HG03103 (cell line): ENCODE data around the gene SMYD3.

Experiments
- ATAC-seq: cut with Tn5 transposase; IDR thresholded peaks from one replicate; pipeline ENCODE4 v1.9.1; 2021; ENCODE audit warnings: low read depth; ENCODE audit not compliant: unreplicated experiment

SMYD3 gene

DNA sequence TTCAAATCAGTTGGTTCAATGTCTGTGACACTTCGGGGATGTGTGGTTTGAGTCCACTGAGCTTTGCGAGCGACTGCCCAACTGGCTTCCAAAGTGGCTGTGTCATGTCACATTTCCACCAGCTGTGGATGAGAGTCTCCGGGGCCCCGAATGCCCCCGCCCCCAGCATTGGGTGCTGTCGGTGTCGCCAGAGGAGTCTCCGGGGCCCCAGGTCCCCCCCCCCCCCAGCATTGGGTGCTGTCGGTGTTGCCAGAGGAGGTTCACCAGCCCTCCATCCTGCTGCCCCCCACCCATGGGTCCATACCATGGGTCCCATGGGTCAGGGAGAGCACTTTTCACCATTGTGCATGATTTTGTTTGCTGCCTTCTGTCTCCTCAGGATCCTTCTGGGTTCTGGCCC, 9.0 kb upstream of the SMYD3 start:
- no peak for ATAC-seq

- no peak for ATAC-seq
Observed at GRCh38 chr1:246515390-246516005, 8.4 kb upstream of the SMYD3 start.

DNA sequence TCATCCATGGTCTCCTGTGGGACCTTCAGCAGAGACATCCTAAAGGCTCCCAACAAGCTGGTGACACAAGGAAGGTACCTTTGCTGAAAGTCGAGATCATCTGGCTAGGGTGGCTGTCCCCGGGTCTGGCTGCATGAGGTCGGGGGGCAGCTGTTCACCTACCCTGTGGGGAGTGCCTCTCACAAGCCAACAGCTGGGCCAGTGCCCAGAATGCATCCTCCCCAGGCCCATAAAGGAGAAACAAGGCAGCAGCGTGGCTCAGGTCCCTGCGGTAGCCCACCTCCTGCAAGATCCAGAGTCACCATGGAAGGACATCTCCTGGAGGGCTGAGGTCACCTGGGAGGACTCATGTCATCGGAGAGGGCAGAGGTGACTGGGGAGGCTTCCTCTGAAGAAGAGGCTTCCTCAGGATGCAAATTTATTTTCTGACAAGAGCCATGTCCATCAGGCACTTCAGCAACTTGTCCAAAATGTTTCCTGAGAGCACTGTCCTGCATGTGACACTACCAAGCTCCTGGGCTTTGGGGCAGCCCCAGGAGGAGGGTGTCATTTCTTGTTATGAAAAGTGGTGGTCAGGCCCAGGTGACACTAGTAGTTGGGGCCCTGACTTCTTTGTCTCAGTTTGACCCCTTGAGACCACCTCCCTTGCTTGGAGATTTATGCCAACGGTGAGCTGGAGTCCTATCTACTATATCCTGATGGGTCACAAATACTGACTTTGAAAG, 6.7 kb upstream of the SMYD3 start:
- ATAC-seq, result no peak

GRCh38 chr1:246513041-246513440, 6.0 kb upstream of the SMYD3 start:
- no peak for ATAC-seq

DNA sequence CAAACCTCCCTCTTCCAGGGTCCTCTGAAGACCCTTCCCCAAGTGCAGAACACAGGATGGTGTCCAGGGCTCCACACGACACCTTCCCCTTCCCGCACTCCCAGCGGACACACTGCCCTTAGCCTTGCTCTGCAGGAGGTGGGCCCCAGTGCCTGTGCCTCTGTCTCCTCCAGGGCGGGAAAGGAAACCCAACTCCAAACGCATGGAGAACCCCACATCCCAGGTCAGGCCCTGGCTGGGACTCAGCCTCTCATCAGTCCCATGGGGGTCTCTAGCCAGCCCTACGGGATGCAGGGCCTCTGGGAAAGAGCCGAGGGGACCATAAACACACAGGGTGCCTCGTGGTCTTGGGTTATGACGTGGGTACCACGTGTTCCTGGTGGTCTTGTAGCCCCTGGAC, 5.6 kb upstream of the SMYD3 start:
- ATAC-seq, result no peak

DNA sequence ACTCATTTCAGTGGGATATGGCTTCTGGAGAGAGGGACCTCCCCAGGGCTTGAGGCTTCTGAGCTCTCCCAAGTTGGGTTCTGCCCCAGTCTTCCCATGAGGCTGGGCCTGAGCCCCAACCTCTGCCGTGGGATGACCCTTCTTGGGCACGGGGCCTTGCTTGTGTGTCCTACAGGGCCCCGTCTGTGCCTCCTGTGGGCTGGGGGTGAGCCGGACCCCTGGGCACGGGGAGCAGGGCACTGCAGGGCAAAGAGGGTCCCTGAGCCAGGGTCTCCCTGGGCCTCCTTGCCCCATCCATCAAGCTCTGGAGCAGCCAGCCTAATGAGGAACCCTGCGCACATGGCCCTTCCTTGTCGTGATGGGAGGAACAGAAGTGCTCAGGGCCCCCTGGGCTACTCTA, 5.2 kb upstream of the SMYD3 start:
- no peak for ATAC-seq

DNA sequence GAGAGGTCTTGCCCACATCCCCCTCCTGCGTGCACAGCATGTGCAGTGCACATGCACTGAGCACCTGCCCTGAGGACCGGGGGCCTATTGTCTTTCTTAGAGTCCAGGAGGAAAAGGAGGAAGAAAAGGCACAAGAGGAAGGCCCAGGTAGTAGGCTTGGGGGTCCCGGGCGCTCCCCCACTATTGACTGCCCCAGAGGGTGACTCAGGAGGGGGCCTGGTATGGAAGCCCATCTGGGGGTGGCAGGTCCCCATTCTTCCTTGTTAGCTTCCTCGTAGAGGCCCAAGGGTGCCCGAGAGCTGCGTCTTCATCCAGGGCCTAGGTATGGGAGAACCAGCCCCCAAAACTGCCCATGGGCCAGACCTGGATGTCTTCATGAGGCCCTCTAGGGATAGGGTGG, 4.1 kb upstream of the SMYD3 start:
- ATAC-seq, result no peak

DNA sequence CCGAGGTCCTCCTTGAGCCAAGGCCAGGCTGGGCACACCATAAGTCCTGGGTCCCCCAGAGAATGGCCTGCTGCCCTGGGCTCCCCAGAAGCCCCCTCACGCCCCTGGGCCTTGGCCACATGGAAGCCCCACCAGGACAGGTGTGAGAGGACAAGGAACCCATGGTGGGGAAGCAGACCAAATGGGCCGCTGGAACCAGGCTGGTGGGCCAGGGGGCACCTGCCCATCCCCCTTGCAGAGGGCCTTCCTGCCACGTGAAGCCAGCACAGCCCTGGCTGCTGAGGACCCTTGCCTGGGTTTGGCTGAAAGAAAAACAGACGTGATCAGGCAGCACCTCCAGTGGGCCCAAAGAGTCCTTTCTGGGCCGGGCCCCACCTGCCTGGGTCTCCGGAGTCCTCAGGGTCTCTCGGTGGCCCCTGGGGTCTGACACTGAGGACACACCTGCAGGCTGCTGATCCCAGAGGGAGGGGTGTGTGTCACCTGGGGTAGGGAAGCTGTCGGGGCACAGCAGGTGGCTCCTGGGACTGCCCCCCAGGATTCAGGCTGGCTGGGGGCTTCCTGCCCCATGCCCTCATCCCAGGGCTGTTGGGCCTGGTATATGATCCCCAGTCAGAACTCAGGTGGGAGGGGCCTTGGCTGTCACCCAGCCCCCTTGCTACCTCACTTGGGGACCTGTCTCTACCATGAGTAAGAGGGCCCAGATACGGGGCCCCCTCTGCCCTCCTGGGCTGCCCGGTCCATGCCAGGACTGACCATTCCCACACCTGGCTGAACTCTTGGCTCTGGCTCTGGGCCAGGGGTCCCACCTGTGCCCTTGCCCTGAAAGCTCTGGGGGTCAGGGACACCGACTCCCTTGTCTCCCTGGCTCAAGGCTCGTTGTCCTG, 3.3 kb upstream of the SMYD3 start:
- ATAC-seq, result no peak

- no peak for ATAC-seq
Observed at GRCh38 chr1:246508897-246509688, 2.0 kb upstream of the SMYD3 start.

DNA sequence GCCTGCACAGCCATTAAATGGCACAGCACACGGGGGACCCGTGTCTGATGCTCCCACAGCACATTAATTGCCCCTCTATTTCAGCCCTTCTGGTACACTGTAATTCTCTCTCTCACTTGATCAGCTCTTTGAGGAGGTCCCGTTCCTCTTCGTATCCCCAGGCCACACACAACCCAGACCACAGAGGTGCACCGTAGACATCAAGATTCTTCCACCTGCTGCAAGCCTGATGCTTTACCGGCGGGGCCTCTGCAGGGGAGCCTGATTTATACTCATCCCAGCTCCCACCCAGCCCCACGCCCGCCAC, 759 bp downstream of the SMYD3 start:
- ATAC-seq, result peak; percentile 6

- ATAC-seq, result no peak
Observed at GRCh38 chr1:246503341-246503740, 3.7 kb downstream of the SMYD3 start.

GRCh38 chr1:246497331-246497915, 9.7 kb downstream of the SMYD3 start:
- peak; percentile 69 for ATAC-seq

GRCh38 chr1:246492611-246493245, 14.4 kb downstream of the SMYD3 start:
- ATAC-seq, result no peak

- no peak for ATAC-seq
Observed at GRCh38 chr1:246491551-246492053, 15.5 kb downstream of the SMYD3 start.

DNA sequence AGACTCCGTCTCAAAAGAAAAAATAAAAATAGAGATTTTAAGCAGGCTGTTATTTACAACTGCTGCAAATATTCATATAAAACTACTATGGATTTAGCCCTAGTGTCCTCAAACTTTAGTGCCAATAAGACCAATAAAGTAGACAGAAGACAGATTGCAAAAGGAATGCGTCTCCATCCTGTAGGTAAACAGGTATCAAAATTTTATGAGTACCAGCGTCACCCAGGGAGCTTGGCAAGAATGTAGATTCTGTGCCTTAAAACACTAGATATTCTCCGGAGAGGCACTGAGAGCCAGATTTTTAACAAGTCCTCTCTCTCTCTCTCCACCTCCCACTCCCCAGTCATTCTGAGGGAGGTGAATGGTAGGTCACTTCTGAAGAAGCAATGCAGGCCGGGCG, 18.4 kb downstream of the SMYD3 start:
- ATAC-seq, result no peak

GRCh38 chr1:246483569-246483933, 23.5 kb downstream of the SMYD3 start:
- ATAC-seq, result no peak

DNA sequence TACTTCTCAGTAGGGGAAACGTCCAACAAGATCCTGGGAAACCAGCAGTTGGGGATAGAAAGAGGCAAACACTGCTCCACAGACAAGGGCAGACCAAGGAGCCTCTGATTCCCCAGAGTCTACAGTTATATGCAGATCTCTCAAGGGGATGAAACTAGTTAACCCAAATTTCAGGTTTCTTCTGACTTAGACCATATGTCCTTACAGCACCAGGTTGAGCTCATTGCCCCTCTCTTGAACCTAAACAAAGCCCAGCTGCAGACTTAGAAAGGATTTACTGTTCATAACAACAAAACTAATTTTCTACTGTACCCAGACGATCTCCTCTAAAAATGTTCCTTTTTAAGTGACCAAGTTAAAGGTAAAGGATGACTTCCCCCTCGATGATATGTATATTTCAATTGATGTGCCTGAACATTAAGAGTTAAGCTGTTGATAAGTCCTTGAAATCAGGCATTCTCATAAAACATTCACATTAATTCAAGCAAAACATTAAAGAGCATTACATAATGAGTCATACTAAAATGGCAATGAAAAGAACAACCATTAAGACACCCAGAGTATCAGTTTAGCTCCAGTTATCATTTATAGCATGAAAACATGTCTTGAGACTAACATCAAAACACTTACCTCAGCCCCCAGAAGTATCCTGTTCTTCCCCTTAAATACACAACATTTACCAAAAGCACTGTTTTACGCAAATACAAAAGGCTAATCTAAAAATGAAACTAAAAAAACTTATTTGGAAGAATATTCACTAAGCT, 24.1 kb downstream of the SMYD3 start:
- ATAC-seq, result no peak

DNA sequence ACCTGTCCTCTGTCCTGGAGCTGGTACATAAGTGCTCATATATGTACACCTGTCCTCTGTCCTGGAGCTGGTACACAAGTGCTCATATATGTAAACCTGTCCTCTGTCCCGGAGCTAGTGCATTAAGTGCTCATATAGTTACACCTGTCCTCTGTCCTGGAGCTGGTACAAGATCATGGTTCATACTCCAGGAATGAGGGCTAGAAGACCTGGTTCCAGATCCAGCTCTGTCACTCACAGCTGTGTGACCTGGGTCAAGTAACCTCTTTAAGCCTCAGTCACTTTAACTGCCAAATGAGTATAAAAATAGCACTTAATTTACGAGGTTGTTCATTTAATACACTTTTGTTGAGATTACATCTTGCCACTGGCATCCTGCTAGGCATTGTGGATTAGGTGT, 28.0 kb downstream of the SMYD3 start:
- ATAC-seq, result no peak

GRCh38 chr1:246477634-246478033, 29.4 kb downstream of the SMYD3 start:
- no peak for ATAC-seq
